AG09309 (cell line): Measurements from ENCODE around the gene RBM18.
A peak's percentile ranks its signal among the peaks of the same experiment; 100 is the strongest.

Experiments
- DNase-seq: peaks from one replicate; pipeline ENCODE4 v3.0.0-alpha.2; 2010; ENCODE audit warnings: low read depth
- H3K4me3 ChIP-seq: 2 replicates; pipeline ENCODE4 v1.5.1; 2011; ENCODE audit warnings: mild to moderate bottlenecking, low read depth, low read length, moderate library complexity; ENCODE audit not compliant: control insufficient read depth
- TF ChIP-seq, protein P1 (sequence below): IDR thresholded peaks from 2 replicates; pipeline ENCODE4 v1.5.1; 2011; ENCODE audit warnings: mild to moderate bottlenecking, low read depth, low read length, inconsistent platforms; ENCODE audit not compliant: insufficient read depth, control insufficient read depth; ENCODE audit errors: missing control alignments

Gene RBM18

GRCh38 chr9:122277285-122277897 lies 12.8 kb upstream of the RBM18 start:
- DNase-seq: no peak
- no peak overlapping the region for H3K4me3 ChIP-seq
- TF ChIP-seq, protein P1, sequence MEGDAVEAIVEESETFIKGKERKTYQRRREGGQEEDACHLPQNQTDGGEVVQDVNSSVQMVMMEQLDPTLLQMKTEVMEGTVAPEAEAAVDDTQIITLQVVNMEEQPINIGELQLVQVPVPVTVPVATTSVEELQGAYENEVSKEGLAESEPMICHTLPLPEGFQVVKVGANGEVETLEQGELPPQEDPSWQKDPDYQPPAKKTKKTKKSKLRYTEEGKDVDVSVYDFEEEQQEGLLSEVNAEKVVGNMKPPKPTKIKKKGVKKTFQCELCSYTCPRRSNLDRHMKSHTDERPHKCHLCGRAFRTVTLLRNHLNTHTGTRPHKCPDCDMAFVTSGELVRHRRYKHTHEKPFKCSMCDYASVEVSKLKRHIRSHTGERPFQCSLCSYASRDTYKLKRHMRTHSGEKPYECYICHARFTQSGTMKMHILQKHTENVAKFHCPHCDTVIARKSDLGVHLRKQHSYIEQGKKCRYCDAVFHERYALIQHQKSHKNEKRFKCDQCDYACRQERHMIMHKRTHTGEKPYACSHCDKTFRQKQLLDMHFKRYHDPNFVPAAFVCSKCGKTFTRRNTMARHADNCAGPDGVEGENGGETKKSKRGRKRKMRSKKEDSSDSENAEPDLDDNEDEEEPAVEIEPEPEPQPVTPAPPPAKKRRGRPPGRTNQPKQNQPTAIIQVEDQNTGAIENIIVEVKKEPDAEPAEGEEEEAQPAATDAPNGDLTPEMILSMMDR: no peak

DNA sequence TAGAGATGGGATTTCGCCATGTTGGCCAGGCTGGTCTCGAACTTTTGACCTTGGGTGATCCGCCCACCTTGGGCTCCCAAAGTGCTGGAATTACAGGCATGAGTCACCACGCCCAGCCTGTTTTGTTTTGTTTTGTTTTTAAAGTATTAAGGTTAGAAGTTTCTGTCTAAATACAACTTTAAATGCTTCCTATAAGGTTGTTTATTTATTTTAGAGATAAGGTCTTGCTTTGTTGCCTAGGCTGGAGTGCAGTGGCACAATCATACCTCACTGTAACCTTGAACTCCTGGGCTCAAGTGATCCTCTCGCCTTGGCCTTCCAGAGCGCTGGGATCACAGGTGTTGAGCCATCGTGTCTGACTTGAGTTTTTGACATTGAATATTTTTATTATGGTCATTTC lies 11.5 kb upstream of the RBM18 start:
- TF ChIP-seq, protein P1: no peak
- DNase-seq: no peak
- H3K4me3 ChIP-seq: no peak overlapping the region

- H3K4me3 ChIP-seq: no peak overlapping the region
- no peak for DNase-seq
- TF ChIP-seq, protein P1: no peak
Observed at GRCh38 chr9:122274055-122274454, 9.4 kb upstream of the RBM18 start.

- no peak overlapping the region for H3K4me3 ChIP-seq
- DNase-seq: no peak
- TF ChIP-seq, protein P1: no peak
Observed at GRCh38 chr9:122268041-122268814, 3.6 kb upstream of the RBM18 start.

GRCh38 chr9:122265149-122265915 lies 692 bp upstream of the RBM18 start:
- no peak for DNase-seq
- TF ChIP-seq, protein P1: peak; percentile 17
- H3K4me3 ChIP-seq: peak overlapping the region; percentile 91

- DNase-seq: no peak
- TF ChIP-seq, protein P1: no peak
- peak overlapping the region; percentile 91 for H3K4me3 ChIP-seq
Observed at GRCh38 chr9:122263699-122264349, 816 bp downstream of the RBM18 start.
